Measurements from ENCODE around the gene INPP5K.
"Not testable (repeated sequence)": the region's sequence is repeated elsewhere in the genome, so short reads cannot be mapped to it uniquely, and the experiment has no call there.

Gene INPP5K

GRCh38 chr17:1508709-1509108 lies 7.7 kb downstream of the INPP5K start:
- not testable (repeated sequence) for DNase-seq (ENCODE audit: extremely low read depth in 1 of 2, low read depth in 1 of 2)

GRCh38 chr17:1506649-1507267 lies 9.7 kb downstream of the INPP5K start:
- DNase-seq (ENCODE audit: extremely low read depth in 1 of 2, low read depth in 1 of 2): no peak

DNA sequence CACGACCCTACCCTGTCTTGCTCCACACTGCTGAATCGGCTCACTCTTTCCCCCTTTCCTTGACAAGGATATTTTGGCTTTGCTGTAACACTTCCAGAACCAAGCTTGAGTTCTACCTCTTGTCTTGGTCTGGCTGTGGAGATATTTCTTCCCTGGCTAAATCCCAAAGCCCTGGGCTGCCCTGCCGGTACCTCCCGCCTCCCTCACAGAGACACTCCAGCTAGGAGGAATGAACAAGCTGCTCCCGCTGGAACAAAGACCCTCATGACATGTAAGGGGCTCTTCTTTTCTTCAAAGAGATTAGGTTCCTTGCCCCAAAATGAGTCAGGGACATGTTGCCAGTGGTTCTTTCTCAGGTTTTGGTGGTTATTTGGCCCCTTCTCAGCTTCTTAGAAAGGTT lies 10.8 kb downstream of the INPP5K start:
- no peak for DNase-seq (ENCODE audit: extremely low read depth in 1 of 2, low read depth in 1 of 2)

DNA sequence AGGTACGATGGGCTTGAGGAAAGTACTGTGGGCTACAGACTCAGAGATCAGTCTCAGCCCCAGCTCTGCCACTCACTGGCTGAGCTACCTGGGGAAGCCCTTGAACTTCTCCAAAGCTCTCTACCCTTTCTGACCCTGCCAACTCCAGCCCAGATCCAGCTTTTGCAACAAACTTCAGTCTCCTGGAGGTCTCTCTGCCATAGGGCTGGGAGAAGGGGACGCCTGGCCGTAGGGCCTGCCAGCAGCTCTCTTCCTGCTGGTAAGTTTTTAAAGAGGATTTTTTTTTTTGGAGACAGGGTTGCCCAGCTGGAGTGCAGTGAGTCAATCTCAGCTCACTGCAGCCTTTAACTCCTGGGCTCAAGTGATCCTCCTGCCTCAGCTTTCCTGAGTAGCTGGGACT lies 11.5 kb downstream of the INPP5K start:
- no peak for DNase-seq (ENCODE audit: extremely low read depth in 1 of 2, low read depth in 1 of 2)

- no peak for DNase-seq (ENCODE audit: extremely low read depth in 1 of 2, low read depth in 1 of 2)
These were observed 12.7 kb downstream of the INPP5K start for GRCh38 chr17:1503699-1504098.

DNA sequence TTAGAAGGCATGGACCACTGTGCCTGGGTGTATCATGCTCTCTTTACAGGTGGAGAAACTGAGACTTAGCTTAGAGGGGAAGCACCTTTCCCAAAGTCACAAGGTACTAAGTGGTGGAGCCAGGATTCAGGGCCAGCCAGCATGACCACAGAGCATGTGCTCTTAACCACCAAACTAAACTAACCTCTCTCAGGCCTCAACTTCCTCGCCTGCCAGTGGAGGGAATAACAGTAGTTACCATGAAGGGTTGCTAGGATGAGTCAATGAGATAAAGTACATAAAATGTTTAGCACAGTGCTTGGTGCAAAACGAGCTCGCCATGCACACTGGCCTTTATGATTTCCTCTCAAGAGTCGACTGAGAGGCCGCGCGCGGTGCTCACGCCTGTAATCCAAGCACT lies 17.5 kb downstream of the INPP5K start:
- no peak for DNase-seq (ENCODE audit: extremely low read depth in 1 of 2, low read depth in 1 of 2)

DNA sequence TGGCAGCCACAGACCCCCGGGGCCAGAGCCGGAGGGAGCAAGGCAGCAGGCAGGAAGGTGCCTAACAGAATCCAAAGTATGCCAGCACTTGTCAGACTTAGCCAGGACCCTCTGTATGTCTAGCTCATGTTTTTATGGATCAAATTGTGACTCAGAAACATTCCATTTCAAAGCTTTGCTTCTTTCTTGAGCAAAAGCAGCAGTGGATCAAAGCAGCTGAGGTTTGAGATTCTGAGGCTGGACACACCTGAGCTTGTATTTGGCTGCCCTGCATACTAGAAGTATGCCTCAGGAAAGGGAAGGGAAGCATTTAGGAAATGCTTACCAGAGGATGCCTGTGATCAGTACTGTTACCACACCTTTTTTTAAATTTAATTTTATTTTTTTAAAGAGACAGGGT lies 18.2 kb downstream of the INPP5K start:
- no peak for DNase-seq (ENCODE audit: extremely low read depth in 1 of 2, low read depth in 1 of 2)

DNA sequence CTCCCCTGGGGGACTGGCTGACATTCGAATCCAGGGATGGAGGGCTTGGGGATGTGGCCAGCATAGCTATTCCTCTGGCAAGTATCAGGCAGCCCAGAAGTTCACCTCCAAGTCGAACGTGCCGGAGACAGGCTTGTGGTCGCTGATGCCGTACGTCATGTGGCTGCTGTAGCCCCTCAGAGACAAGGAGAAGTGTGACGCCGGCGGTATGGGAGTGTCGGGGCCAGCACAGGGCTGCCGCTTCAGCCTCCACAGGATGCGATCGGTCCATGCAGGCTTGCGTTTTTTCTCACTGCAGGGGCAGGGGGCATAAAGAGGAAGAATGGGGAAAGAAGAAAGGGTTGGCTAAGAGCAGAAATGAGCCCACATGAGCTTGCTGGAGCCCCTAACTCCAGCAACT lies 18.6 kb downstream of the INPP5K start:
- no peak for DNase-seq (ENCODE audit: extremely low read depth in 1 of 2, low read depth in 1 of 2)

DNA sequence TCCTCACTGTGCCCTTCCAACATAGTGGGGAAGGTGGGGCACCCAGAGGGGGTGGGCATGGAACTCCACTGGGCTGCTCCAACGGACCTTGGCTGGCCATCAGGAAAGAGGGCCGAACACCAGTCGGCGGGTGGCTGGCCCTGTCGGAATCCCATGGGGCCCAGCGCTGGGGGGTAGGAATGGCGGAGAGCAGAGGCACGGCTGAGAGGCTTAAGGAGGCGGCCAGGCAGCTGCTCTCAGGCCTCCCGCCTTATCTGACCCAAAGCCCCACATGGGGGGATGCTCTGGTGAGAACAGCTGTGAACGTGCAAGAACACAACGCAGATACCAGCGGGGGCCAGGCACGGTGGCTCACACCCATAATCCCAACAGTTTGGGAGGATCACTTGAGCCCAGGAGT lies 19.5 kb downstream of the INPP5K start:
- DNase-seq (ENCODE audit: extremely low read depth in 1 of 2, low read depth in 1 of 2): no peak

- DNase-seq (ENCODE audit: extremely low read depth in 1 of 2, low read depth in 1 of 2): no peak
These were observed 21.0 kb downstream of the INPP5K start for GRCh38 chr17:1495265-1495989.

GRCh38 chr17:1494736-1495253 lies 21.6 kb downstream of the INPP5K start:
- DNase-seq (ENCODE audit: extremely low read depth in 1 of 2, low read depth in 1 of 2): no peak

DNA sequence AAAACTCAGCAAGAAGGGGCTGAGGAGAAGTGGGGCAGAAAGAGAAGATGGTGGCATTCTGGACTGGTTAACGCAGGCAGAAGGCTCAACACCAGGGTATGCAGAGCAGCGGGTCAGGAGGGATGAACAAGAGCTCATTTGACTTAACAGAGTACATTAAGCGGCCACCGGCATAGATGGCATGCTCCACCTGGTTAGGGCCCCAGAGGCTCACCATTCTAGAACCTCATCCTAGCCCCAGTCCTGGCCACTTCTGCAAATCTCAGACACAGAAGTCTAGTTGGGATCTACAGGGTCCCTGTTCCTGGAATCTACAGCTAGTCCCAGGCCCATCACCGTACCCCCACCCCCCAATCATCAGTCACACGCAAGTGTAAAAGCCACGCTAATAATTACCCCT lies 22.2 kb downstream of the INPP5K start:
- DNase-seq (ENCODE audit: extremely low read depth in 1 of 2, low read depth in 1 of 2): no peak

- no peak for DNase-seq (ENCODE audit: extremely low read depth in 1 of 2, low read depth in 1 of 2)
These were observed 23.0 kb downstream of the INPP5K start for GRCh38 chr17:1493291-1493980.

DNA sequence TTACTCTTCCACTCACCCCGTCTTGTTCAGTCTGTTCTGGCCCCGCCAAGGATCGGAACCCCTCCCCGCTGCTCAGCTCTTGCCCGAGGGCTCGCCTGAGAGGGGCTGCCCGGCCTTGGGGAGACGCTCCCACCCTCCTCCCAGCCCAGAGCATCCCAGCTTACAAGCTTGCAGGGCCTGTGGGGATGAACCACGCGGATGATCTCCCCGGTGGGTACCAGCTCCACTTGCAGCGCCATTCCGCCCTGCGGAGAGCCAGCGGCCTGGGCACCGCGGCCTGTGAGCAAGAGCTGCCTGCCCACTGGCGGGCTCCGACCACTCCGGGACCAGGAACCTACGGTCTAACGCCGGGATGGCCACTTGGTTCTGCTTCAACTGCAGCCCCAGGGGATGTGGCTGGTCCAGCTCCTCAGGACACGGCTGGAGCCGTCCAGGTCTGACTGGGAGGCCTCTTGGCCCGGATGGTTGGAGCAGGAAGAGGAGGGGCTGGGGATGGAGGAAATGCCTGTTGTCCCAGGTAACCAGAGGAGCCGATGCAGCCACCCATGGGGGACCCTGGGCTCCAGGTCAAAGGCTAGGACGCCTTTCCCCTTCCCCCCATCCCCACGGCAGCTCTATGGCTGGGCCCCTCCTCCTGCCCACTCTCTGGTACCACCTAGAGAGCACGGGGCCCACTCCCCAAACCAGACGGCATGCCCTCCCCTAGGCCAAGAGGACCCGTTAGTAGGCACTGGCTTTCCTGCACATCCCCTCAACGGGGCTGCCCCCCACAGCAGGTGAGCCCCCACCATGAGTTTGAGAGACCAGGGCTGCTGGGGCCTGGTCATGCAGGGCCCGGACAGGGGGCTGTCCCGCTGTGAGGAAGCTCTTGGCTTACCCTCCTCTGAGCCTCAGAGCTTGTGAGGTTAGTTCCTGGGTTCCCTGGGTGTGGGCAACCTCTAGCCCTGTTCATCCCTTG lies 23.9 kb downstream of the INPP5K start, which contains the start of gene MYO1C:
TSS of gene MYO1C (minus strand) at position 438 of the 958 bp plus-strand sequence. CDS start at position 239, 199 bp downstream.
- DNase-seq (ENCODE audit: extremely low read depth in 1 of 2, low read depth in 1 of 2): no peak

GRCh38 chr17:1491443-1492248 lies 24.8 kb downstream of the INPP5K start:
- DNase-seq (ENCODE audit: extremely low read depth in 1 of 2, low read depth in 1 of 2): peak in 1 of 2 donors; percentile 25

DNA sequence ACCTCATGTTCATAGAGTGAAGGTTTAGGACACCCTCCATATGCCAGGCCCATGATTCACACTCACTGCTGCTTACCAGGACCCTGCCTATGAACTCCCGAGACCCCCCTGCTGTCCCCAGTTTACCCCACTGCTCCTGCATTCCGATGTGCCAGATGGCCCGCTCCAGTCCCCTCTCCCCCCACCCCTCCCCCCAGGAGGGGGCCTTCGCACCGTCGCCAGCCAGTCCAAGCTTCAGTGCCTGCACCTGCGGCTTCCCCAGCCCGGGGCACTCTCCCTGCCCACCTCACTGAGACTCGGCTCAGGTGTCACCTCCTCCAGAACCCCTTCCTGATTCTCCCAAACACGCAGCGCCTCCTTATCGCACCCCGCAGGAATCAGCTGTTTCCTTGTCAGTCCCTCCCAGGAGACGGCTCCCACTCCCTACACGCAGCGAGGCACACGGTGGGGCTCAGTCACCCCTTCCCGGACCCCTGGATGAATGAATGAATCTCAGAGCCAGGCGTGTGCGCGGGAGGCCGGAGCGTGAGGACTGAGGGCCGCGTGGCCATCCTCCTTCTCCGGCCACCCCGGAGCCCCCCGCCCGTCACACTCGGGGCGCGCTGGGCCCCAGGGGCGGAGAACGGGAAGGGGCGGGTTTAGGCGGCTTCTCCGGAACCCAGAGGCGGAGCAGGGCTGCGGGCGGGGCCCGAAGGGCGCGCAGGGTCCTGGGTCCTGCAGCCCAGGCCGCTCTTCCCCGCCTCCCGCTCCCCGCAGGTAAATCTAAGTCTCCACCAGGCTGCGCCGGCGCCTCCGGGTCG lies 25.6 kb downstream of the INPP5K start:
- DNase-seq (ENCODE audit: extremely low read depth in 1 of 2, low read depth in 1 of 2): peak in 1 of 2 donors; percentile 50

- no peak for DNase-seq (ENCODE audit: extremely low read depth in 1 of 2, low read depth in 1 of 2)
These were observed 27.6 kb downstream of the INPP5K start for GRCh38 chr17:1488826-1489270.

GRCh38 chr17:1487939-1488825 lies 28.2 kb downstream of the INPP5K start:
- DNase-seq (ENCODE audit: extremely low read depth in 1 of 2, low read depth in 1 of 2): peak in 1 of 2 donors; percentile 32
